ENCODE data around the gene SLC15A4. TPM values are rescaled to one million over a fixed set of nuclear protein-coding genes. Genes with fewer than 3 reads are reported as not detected.

The SLC15A4 gene
- total and polyA plus RNA-seq, 2 of the 4 experiments (the other 2 are of a cell fraction), result 15.4 to 21.9 TPM

- H3K9me3 ChIP-seq (ENCODE audit: control insufficient read depth, insufficient read depth, low read length), result no peaks in the 10 kb centered on the region
- peaks cover 11% of the 10 kb centered on the region for H4K20me1 ChIP-seq (ENCODE audit: insufficient read depth, low read length)
- peak overlapping the region; percentile 49; the same call in 1 of the 3 replicates for H2BK15ac ChIP-seq (ENCODE audit: low read depth, low read length)
- peak overlapping the region; percentile 89 for H4K91ac ChIP-seq (ENCODE audit: insufficient read depth, low read depth, low read length)
- peak overlapping the region; percentile 75 for H2BK5ac ChIP-seq (ENCODE audit: low read depth, low read length, poor library complexity, severe bottlenecking)
- H3K4me1 ChIP-seq (ENCODE audit: control insufficient read depth, insufficient read depth, low read length), result peaks cover 20% of the 10 kb centered on the region
- H3K56ac ChIP-seq (ENCODE audit: extremely low read depth, insufficient read depth, low read length), result no peak overlapping the region
- H4K8ac ChIP-seq (ENCODE audit: low read depth in 2 of 2, low read length in 2 of 2), result peak overlapping the region; percentile 64; a peak in 3 of 4 replicates
- H2AK5ac ChIP-seq (ENCODE audit: low read depth, low read length), result peak overlapping the region; percentile 55
- no peak for TF ChIP-seq CEBPB (IDR thresholded peaks at IDR 0.05; ENCODE audit: low read depth, low read length)
- peak; percentile 66; the same call in 1 of the 2 replicates for TF ChIP-seq BHLHE40 (IDR thresholded peaks at IDR 0.05; ENCODE audit: low read depth, low read length)
- TF ChIP-seq USF2 (IDR thresholded peaks at IDR 0.05; ENCODE audit: low read depth, low read length), result peak; percentile 37; the same call in 1 of the 2 replicates
- TF ChIP-seq CTCF (conservative IDR thresholded peaks at IDR 0.05; ENCODE audit: low read depth, low read length), result no peak
- peak overlapping the region; percentile 63 for H3K18ac ChIP-seq (ENCODE audit: low read depth, low read length)
- no peak overlapping the region for H3K23ac ChIP-seq (ENCODE audit: low read depth, low read length)
- H2AK9ac ChIP-seq (replicated peaks; ENCODE audit: low read depth, low read length, poor library complexity), result peak overlapping the region; percentile 70
- peaks cover 26 to 34% of the 10 kb centered on the region in 2 experiments for H3K79me1 ChIP-seq (ENCODE audit: low read depth in 1 of 2, low read length in 2 of 2)
- peak overlapping the region; percentile 42 for H3K4ac ChIP-seq (ENCODE audit: low read depth, low read length)
- POLR2A ChIA-PET (ENCODE audit: unreplicated experiment), result no interaction called here
- peak overlapping the region; percentile 54 for H2AFZ ChIP-seq (replicated peaks; ENCODE audit: low read length, poor library complexity)
- dilution Hi-C loops (cut with HindIII; ENCODE audit: low sequenced_read_pairs, unreplicated experiment) (no loop called here), in situ Hi-C loops (cut with MboI; ENCODE audit: low sequenced_read_pairs) (loop anchor here (25.0 kb wide), 1 partner anchor 1940 kb away; no protein-coding TSS in a partner anchor), intact Hi-C loops (cut with micrococcal nuclease) (no loop called here)
- H3K27me3 ChIP-seq (ENCODE audit: control insufficient read depth, insufficient read depth, low read length), result no peaks in the 10 kb centered on the region
- H3K4me3 ChIP-seq (ENCODE audit: insufficient read depth, low read depth, low read length), result no peak overlapping the region
- BruUV-seq (replicated peaks), result no TSS peak
- peak overlapping the region; percentile 55; the same call in 1 of the 2 replicates for H3K4me2 ChIP-seq (ENCODE audit: low read depth, low read length)
- H3K9ac ChIP-seq (ENCODE audit: low read depth, low read length), result peak overlapping the region; percentile 52
- WGBS, 2 experiments (ENCODE audit: extremely low coverage in 2 of 2, insufficient read length in 1 of 2), result 79% methylated on average over 5 of the region's 20 CpGs; no CpG with 5 or more reads in 1 of the 2 experiments
- H2BK120ac ChIP-seq (ENCODE audit: low read depth, low read length), result peak overlapping the region; percentile 79
- peak overlapping the region; percentile 34; the same call in 1 of the 2 replicates for H4K5ac ChIP-seq (ENCODE audit: low read depth, low read length)
- CTCF ChIA-PET, result interaction anchor here (0.5 to 1.5 kb wide), 2 partner anchors 15 to 502 kb away, joined by 3 to 5 read pairs; no protein-coding TSS in a partner anchor
- peak; percentile 63 for DNase-seq
- H3K9me1 ChIP-seq (ENCODE audit: insufficient read depth, low read length), result peaks cover 10% of the 10 kb centered on the region; the same call in 1 of the 2 replicates
- H2BK20ac ChIP-seq (ENCODE audit: low read depth, low read length), result peak overlapping the region; percentile 40; the same call in 1 of the 2 replicates
- H3K14ac ChIP-seq (replicated peaks; ENCODE audit: low read depth, low read length), result peak overlapping the region; percentile 22
- H3K27ac ChIP-seq (ENCODE audit: insufficient read depth, low read length), result peak overlapping the region; percentile 83
- peak; percentile 79 for ATAC-seq (ENCODE audit: low read depth)
- H3K36me3 ChIP-seq (ENCODE audit: control insufficient read depth, insufficient read depth, low read length), result peaks cover 43% of the 10 kb centered on the region
Observed at GRCh38 chr12:128797119-128798118, 26.3 kb downstream of the SLC15A4 start.

All from IMR-90 (cell line).